Ovary (tissue), 3 donors: Measurements from ENCODE around the gene CREB3L4.
"Not testable (repeated sequence)": the region's sequence is repeated elsewhere in the genome, so short reads cannot be mapped to it uniquely, and the experiment has no call there.

Experiments
- CTCF ChIP-seq, 3 donors: fragments of 450-650 bp in 2 of 3; fragments of 200-600 bp in 1 of 3; IDR thresholded peaks; one replicate each; pipeline versions ENCODE4 v1.5.1 to v1.8.0; 2016 to 2022; ENCODE audit warnings: antibody characterized with exemption in 3 of 3, mild to moderate bottlenecking in 1 of 3
- POLR2A ChIP-seq: fragments of 450-650 bp; IDR thresholded peaks from one replicate; pipeline ENCODE4 v1.6.1; 2017; ENCODE audit warnings: antibody characterized with exemption, mild to moderate bottlenecking, moderate library complexity
- donor health status: DM: no; HTN: no; CAD: no.

GRCh38 chr1:153981735-153982134 lies 14.0 kb downstream of the CREB3L4 start:
- not testable (repeated sequence) for TF ChIP-seq CTCF (IDR thresholded peaks at IDR 0.05); POLR2A
